GM23338 (cell line): Measurements from ENCODE around the gene CLCNKA. TPM values are rescaled to one million over a fixed set of nuclear protein-coding genes. Genes with fewer than 3 reads are reported as not detected.

Experiments used
- ATAC-seq: fragments of 200-7000 bp; cut with Tn5 transposase; 3 replicates; pipeline ENCODE4 v1.9.1; 2020
- DNase-seq: peaks from one replicate; pipeline ENCODE4 v3.0.0-alpha.2; 2015; ENCODE audit warnings: low spot score
- H2AFZ ChIP-seq: fragments of 200-600 bp; sonication (generic); 2 replicates; pipeline ENCODE4 v1.8.0; 2016; ENCODE audit warnings: antibody characterized with exemption, mild to moderate bottlenecking, moderate library complexity
- H3F3A ChIP-seq: fragments of 200-600 bp; sonication (generic); replicated peaks from 2 replicates; pipeline ENCODE4 v1.8.0; 2017; ENCODE audit warnings: antibody characterized with exemption, mixed run types, low read depth
- H3K27ac ChIP-seq: fragments of 200-600 bp; sonication (generic); 2 replicates; pipeline ENCODE4 v1.6.1; 2016; ENCODE audit warnings: low read depth
- H3K27me3 ChIP-seq: fragments of 200-600 bp; sonication (generic); 2 replicates; pipeline ENCODE4 v1.8.0; 2016; ENCODE audit warnings: mild to moderate bottlenecking, mixed run types, moderate library complexity; ENCODE audit not compliant: insufficient read depth
- H3K36me3 ChIP-seq: fragments of 200-600 bp; sonication (generic); 2 replicates; pipeline ENCODE4 v1.8.0; 2016; ENCODE audit warnings: mild to moderate bottlenecking; ENCODE audit not compliant: insufficient read depth
- H3K4me1 ChIP-seq: fragments of 200-600 bp; sonication (generic); 2 replicates; pipeline ENCODE4 v1.8.0; 2016; ENCODE audit warnings: mild to moderate bottlenecking, moderate library complexity; ENCODE audit not compliant: insufficient read depth
- H3K4me2 ChIP-seq: fragments of 200-600 bp; sonication (generic); 2 replicates; pipeline ENCODE4 v1.7.1; 2017; ENCODE audit warnings: mixed run types
- H3K4me3 ChIP-seq: fragments of 200-600 bp; sonication (generic); 2 replicates; pipeline ENCODE4 v1.6.1; 2016; ENCODE audit warnings: mixed run types
- H3K79me2 ChIP-seq: fragments of 200-600 bp; sonication (generic); replicated peaks from 2 replicates; pipeline ENCODE4 v1.8.0; 2017; ENCODE audit warnings: mild to moderate bottlenecking; ENCODE audit not compliant: insufficient read depth
- H3K9me2 ChIP-seq: fragments of 200-600 bp; sonication (generic); 2 replicates; pipeline ENCODE4 v1.8.0; 2017; ENCODE audit not compliant: insufficient read depth
- H4K20me1 ChIP-seq: fragments of 200-600 bp; sonication (generic); replicated peaks from 2 replicates; pipeline ENCODE4 v1.8.0; 2017; ENCODE audit warnings: mild to moderate bottlenecking; ENCODE audit not compliant: insufficient read depth
- H3K27ac Mint-ChIP-seq: 2 replicates; pipeline ENCODE4 v1.8.0; 2020; ENCODE audit warnings: inconsistent platforms, mild to moderate bottlenecking, moderate library complexity, mixed read lengths
- H3K27me3 Mint-ChIP-seq: 3 replicates; pipeline ENCODE4 v1.8.0; 2022; ENCODE audit warnings: low read depth, mild to moderate bottlenecking, moderate library complexity, mixed read lengths, inconsistent platforms; ENCODE audit not compliant: insufficient read depth, poor library complexity
- H3K36me3 Mint-ChIP-seq: 3 replicates; pipeline ENCODE4 v1.8.0; 2021; ENCODE audit warnings: low read depth, mild to moderate bottlenecking, inconsistent platforms, moderate library complexity, mixed read lengths
- H3K4me1 Mint-ChIP-seq: 3 replicates; pipeline ENCODE4 v1.8.0; 2020; ENCODE audit warnings: mild to moderate bottlenecking, inconsistent platforms, mixed read lengths
- H3K4me3 Mint-ChIP-seq: 3 replicates; pipeline ENCODE4 v1.8.0; 2021; ENCODE audit warnings: moderate library complexity, mild to moderate bottlenecking, inconsistent platforms, mixed read lengths
- H3K9me3 Mint-ChIP-seq: 3 replicates; pipeline ENCODE4 v1.8.0; 2020; ENCODE audit warnings: moderate library complexity, mild to moderate bottlenecking, inconsistent platforms, mixed read lengths
- CREB1 ChIP-seq: fragments of 250-450 bp; sonication (Bioruptor Pico); IDR thresholded peaks from 2 replicates; pipeline ENCODE4 v1.5.0; 2020; ENCODE audit warnings: low read depth, mild to moderate bottlenecking, moderate library complexity
- CTCF ChIP-seq, 2 experiments: fragments of 200-600 bp in 1 of 2; sonication (generic) in 1 of 2; conservative IDR thresholded peaks; 2 replicates each; pipeline versions ENCODE4 v1.5.1 to v1.6.1; 2016 to 2017; ENCODE audit warnings: antibody characterized with exemption in 2 of 2, low read depth in 2 of 2, mild to moderate bottlenecking in 2 of 2, moderate library complexity in 1 of 2
- EZH2 ChIP-seq: fragments of 200-600 bp; sonication (generic); IDR thresholded peaks from one replicate; pipeline ENCODE4 v1.8.0; 2017; ENCODE audit warnings: antibody characterized with exemption, mild to moderate bottlenecking, low read depth; ENCODE audit not compliant: unreplicated experiment
- EZH2phosphoT487 ChIP-seq: fragments of 200-600 bp; sonication (generic); IDR thresholded peaks from one replicate; pipeline ENCODE4 v1.8.1; 2018; ENCODE audit warnings: antibody characterized with exemption; ENCODE audit not compliant: unreplicated experiment
- JUNB ChIP-seq: IDR thresholded peaks from one replicate; pipeline ENCODE4 v1.6.1; 2016; ENCODE audit warnings: antibody characterized with exemption; ENCODE audit not compliant: unreplicated experiment
- NANOG ChIP-seq: IDR thresholded peaks from 2 replicates; pipeline ENCODE4 v1.6.1; 2016; ENCODE audit warnings: antibody characterized with exemption, borderline replicate concordance
- POLR2AphosphoS5 ChIP-seq: IDR thresholded peaks from 2 replicates; pipeline ENCODE4 v1.6.1; 2016; ENCODE audit warnings: antibody characterized with exemption, low read depth
- REST ChIP-seq: IDR thresholded peaks from one replicate; pipeline ENCODE4 v1.6.1; 2018; ENCODE audit warnings: antibody characterized with exemption; ENCODE audit not compliant: unreplicated experiment
- STAT1 ChIP-seq: IDR thresholded peaks from one replicate; pipeline ENCODE4 v1.6.1; 2016; ENCODE audit warnings: antibody characterized with exemption; ENCODE audit not compliant: unreplicated experiment
- ZNF114 ChIP-seq: fragments of 250-450 bp; sonication (Bioruptor Pico); IDR thresholded peaks from 2 replicates; pipeline ENCODE4 v1.5.0; 2020; ENCODE audit warnings: mild to moderate bottlenecking, moderate library complexity
- ZNF331 ChIP-seq: fragments of 250-450 bp; sonication (Bioruptor Pico); IDR thresholded peaks from 2 replicates; pipeline ENCODE4 v1.5.0; 2020; ENCODE audit warnings: low read depth, mild to moderate bottlenecking, moderate library complexity
- polyA plus RNA-seq: library from polyadenylated mRNA; unstranded; fragments of >200 nt; fragmentation: Nextera tagmentation; extraction: Ambion mirVana; gene quantifications from 2 replicates; pipeline ENCODE4 v1.2.1, GENCODE V29; 2016
- total RNA-seq: library from RNA; depleted of rRNA; stranded (reverse); fragments of >200 nt; shearing (Covaris generic); gene quantifications from 2 replicates; pipeline ENCODE4 v1.2.3, GENCODE V29; 2014
- TF ChIP-seq, protein P1 (sequence below): fragments of 250-450 bp; sonication (Bioruptor Pico); IDR thresholded peaks from 2 replicates; pipeline ENCODE4 v1.5.0; 2020; ENCODE audit warnings: mild to moderate bottlenecking, moderate library complexity

Gene CLCNKA
- total and polyA plus RNA-seq, 2 experiments from 2014 or later, result 0.59 to 0.76 TPM

- Histone ChIP-seq H3K9me2 (no peaks in the 10 kb centered on the region), H4K20me1 (no peaks in the 10 kb centered on the region), H2AFZ (no peak overlapping the region), H3K79me2 (no peaks in the 10 kb centered on the region), H3K4me2 (0 out of 2 replicates have a peak overlapping the region, but pooled peaks have one; percentile 35), H3F3A (no peaks in the 10 kb centered on the region), H3K36me3 (no peaks in the 10 kb centered on the region), H3K27ac (no peak overlapping the region), H3K4me1 (no peaks in the 10 kb centered on the region; the same call in 1 of the 2 replicates), H3K27me3 (no peaks in the 10 kb centered on the region), H3K4me3 (no peak overlapping the region)
- ATAC-seq (no peak), DNase-seq (no peak)
- Mint-ChIP-seq H3K27ac (no peak overlapping the region), H3K27me3 (peaks cover 9% of the 10 kb centered on the region), H3K9me3 (no peaks in the 10 kb centered on the region), H3K36me3 (no peaks in the 10 kb centered on the region), H3K4me1 (peaks cover 36% of the 10 kb centered on the region), H3K4me3 (no peak overlapping the region)
- TF ChIP-seq, protein P1, sequence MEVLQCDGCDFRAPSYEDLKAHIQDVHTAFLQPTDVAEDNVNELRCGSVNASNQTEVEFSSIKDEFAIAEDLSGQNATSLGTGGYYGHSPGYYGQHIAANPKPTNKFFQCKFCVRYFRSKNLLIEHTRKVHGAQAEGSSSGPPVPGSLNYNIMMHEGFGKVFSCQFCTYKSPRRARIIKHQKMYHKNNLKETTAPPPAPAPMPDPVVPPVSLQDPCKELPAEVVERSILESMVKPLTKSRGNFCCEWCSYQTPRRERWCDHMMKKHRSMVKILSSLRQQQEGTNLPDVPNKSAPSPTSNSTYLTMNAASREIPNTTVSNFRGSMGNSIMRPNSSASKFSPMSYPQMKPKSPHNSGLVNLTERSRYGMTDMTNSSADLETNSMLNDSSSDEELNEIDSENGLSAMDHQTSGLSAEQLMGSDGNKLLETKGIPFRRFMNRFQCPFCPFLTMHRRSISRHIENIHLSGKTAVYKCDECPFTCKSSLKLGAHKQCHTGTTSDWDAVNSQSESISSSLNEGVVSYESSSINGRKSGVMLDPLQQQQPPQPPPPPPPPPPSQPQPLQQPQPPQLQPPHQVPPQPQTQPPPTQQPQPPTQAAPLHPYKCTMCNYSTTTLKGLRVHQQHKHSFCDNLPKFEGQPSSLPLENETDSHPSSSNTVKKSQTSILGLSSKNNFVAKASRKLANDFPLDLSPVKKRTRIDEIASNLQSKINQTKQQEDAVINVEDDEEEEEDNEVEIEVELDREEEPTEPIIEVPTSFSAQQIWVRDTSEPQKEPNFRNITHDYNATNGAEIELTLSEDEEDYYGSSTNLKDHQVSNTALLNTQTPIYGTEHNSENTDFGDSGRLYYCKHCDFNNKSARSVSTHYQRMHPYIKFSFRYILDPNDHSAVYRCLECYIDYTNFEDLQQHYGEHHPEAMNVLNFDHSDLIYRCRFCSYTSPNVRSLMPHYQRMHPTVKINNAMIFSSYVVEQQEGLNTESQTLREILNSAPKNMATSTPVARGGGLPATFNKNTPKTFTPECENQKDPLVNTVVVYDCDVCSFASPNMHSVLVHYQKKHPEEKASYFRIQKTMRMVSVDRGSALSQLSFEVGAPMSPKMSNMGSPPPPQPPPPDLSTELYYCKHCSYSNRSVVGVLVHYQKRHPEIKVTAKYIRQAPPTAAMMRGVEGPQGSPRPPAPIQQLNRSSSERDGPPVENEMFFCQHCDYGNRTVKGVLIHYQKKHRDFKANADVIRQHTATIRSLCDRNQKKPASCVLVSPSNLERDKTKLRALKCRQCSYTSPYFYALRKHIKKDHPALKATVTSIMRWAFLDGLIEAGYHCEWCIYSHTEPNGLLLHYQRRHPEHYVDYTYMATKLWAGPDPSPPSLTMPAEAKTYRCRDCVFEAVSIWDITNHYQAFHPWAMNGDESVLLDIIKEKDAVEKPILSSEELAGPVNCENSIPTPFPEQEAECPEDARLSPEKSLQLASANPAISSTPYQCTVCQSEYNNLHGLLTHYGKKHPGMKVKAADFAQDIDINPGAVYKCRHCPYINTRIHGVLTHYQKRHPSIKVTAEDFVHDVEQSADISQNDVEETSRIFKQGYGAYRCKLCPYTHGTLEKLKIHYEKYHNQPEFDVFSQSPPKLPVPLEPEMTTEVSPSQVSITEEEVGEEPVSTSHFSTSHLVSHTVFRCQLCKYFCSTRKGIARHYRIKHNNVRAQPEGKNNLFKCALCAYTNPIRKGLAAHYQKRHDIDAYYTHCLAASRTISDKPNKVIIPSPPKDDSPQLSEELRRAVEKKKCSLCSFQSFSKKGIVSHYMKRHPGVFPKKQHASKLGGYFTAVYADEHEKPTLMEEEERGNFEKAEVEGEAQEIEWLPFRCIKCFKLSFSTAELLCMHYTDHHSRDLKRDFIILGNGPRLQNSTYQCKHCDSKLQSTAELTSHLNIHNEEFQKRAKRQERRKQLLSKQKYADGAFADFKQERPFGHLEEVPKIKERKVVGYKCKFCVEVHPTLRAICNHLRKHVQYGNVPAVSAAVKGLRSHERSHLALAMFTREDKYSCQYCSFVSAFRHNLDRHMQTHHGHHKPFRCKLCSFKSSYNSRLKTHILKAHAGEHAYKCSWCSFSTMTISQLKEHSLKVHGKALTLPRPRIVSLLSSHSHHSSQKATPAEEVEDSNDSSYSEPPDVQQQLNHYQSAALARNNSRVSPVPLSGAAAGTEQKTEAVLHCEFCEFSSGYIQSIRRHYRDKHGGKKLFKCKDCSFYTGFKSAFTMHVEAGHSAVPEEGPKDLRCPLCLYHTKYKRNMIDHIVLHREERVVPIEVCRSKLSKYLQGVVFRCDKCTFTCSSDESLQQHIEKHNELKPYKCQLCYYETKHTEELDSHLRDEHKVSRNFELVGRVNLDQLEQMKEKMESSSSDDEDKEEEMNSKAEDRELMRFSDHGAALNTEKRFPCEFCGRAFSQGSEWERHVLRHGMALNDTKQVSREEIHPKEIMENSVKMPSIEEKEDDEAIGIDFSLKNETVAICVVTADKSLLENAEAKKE (CRISPR knock-in tag), result no peak
- no peak for TF ChIP-seq CREB1 (CRISPR knock-in tag)
- no peak for TF ChIP-seq JUNB
- TF ChIP-seq ZNF331, result no peak
- TF ChIP-seq ZNF114 (CRISPR knock-in tag), result no peak
- no peak for TF ChIP-seq NANOG
- TF ChIP-seq STAT1, result no peak
- TF ChIP-seq EZH2, result no peak
- TF ChIP-seq POLR2AphosphoS5, result no peak
- TF ChIP-seq EZH2phosphoT487, result no peak
- no peak for TF ChIP-seq CTCF (conservative IDR thresholded peaks at IDR 0.05; ENCODE audit: low read depth in 2 of 2)
- no peak for TF ChIP-seq REST
Measured at GRCh38 chr1:16063226-16063829, 41.5 kb downstream of the CLCNKA start.
